Measurements from ENCODE around the gene DNMT3L.

The DNMT3L gene

GRCh38 chr21:44299085-44299457, 37.4 kb upstream of the DNMT3L start:
- H3K9me3 Mint-ChIP-seq = no peaks in the 10 kb centered on the region
- H3K27ac Mint-ChIP-seq = peak overlapping the region; percentile 95
- H3K4me1 Mint-ChIP-seq (ENCODE audit: low read depth) = peaks cover 53% of the 10 kb centered on the region
- H3K27me3 Mint-ChIP-seq = no peaks in the 10 kb centered on the region
- no peak for DNase-seq
- H3K4me3 Mint-ChIP-seq = peak overlapping the region; percentile 84
- peaks cover 18% of the 10 kb centered on the region for H3K36me3 Mint-ChIP-seq (ENCODE audit: low read depth)

GRCh38 chr21:44298301-44298700, 36.6 kb upstream of the DNMT3L start:
- H3K4me3 Mint-ChIP-seq = peak overlapping the region; percentile 27
- H3K4me1 Mint-ChIP-seq (ENCODE audit: low read depth) = peaks cover 47% of the 10 kb centered on the region
- H3K27me3 Mint-ChIP-seq = no peaks in the 10 kb centered on the region
- H3K9me3 Mint-ChIP-seq = no peaks in the 10 kb centered on the region
- peaks cover 12% of the 10 kb centered on the region for H3K36me3 Mint-ChIP-seq (ENCODE audit: low read depth)
- no peak for DNase-seq
- peak overlapping the region; percentile 67 for H3K27ac Mint-ChIP-seq

- Mint-ChIP-seq H3K4me1 (ENCODE audit: low read depth) (peaks cover 45% of the 10 kb centered on the region), H3K36me3 (ENCODE audit: low read depth) (peaks cover 12% of the 10 kb centered on the region), H3K27me3 (no peaks in the 10 kb centered on the region), H3K9me3 (no peaks in the 10 kb centered on the region), H3K27ac (peak overlapping the region; percentile 67), H3K4me3 (peak overlapping the region; percentile 29)
- DNase-seq = peak; percentile 84
These were observed 36.0 kb upstream of the DNMT3L start for GRCh38 chr21:44297525-44298290.

- Mint-ChIP-seq H3K36me3 (ENCODE audit: low read depth) (peaks cover 7% of the 10 kb centered on the region), H3K9me3 (no peaks in the 10 kb centered on the region), H3K4me1 (ENCODE audit: low read depth) (peaks cover 38% of the 10 kb centered on the region), H3K27me3 (no peaks in the 10 kb centered on the region), H3K27ac (no peak overlapping the region), H3K4me3 (no peak overlapping the region)
- DNase-seq = no peak
These were observed 35.2 kb upstream of the DNMT3L start for GRCh38 chr21:44296916-44297315.

GRCh38 chr21:44296103-44296519, 34.4 kb upstream of the DNMT3L start:
- peaks cover 3% of the 10 kb centered on the region for H3K36me3 Mint-ChIP-seq (ENCODE audit: low read depth)
- H3K27ac Mint-ChIP-seq = no peak overlapping the region
- no peak for DNase-seq
- peaks cover 30% of the 10 kb centered on the region for H3K4me1 Mint-ChIP-seq (ENCODE audit: low read depth)
- H3K9me3 Mint-ChIP-seq = no peaks in the 10 kb centered on the region
- no peaks in the 10 kb centered on the region for H3K27me3 Mint-ChIP-seq
- H3K4me3 Mint-ChIP-seq = no peak overlapping the region

GRCh38 chr21:44295646-44296045, 33.9 kb upstream of the DNMT3L start:
- peaks cover 25% of the 10 kb centered on the region for H3K4me1 Mint-ChIP-seq (ENCODE audit: low read depth)

GRCh38 chr21:44295163-44295573, 33.5 kb upstream of the DNMT3L start:
- Mint-ChIP-seq H3K36me3 (ENCODE audit: low read depth) (no peaks in the 10 kb centered on the region), H3K4me3 (no peak overlapping the region), H3K4me1 (ENCODE audit: low read depth) (peaks cover 25% of the 10 kb centered on the region), H3K27me3 (no peaks in the 10 kb centered on the region), H3K27ac (peak overlapping the region; percentile 59), H3K9me3 (no peaks in the 10 kb centered on the region)
- DNase-seq = no peak

More at GRCh38 chr21:44295646-44296045, 33.9 kb upstream of the DNMT3L start:
- H3K27ac Mint-ChIP-seq = no peak overlapping the region
- peaks cover under 1% of the 10 kb centered on the region for H3K36me3 Mint-ChIP-seq (ENCODE audit: low read depth)
- H3K9me3 Mint-ChIP-seq = no peaks in the 10 kb centered on the region
- no peak for DNase-seq
- no peaks in the 10 kb centered on the region for H3K27me3 Mint-ChIP-seq
- no peak overlapping the region for H3K4me3 Mint-ChIP-seq

- no peak overlapping the region for H3K4me3 Mint-ChIP-seq
- H3K4me1 Mint-ChIP-seq (ENCODE audit: low read depth) = peaks cover 25% of the 10 kb centered on the region
- H3K27ac Mint-ChIP-seq = no peak overlapping the region
These were observed 32.9 kb upstream of the DNMT3L start for GRCh38 chr21:44294391-44295162.

GRCh38 chr21:44293551-44294231, 32.0 kb upstream of the DNMT3L start:
- Mint-ChIP-seq H3K4me1 (ENCODE audit: low read depth) (peaks cover 19% of the 10 kb centered on the region), H3K36me3 (ENCODE audit: low read depth) (no peaks in the 10 kb centered on the region), H3K4me3 (no peak overlapping the region), H3K27me3 (no peaks in the 10 kb centered on the region), H3K9me3 (no peaks in the 10 kb centered on the region), H3K27ac (no peak overlapping the region)
- no peak for DNase-seq

More at GRCh38 chr21:44294391-44295162, 32.9 kb upstream of the DNMT3L start:
- no peaks in the 10 kb centered on the region for H3K9me3 Mint-ChIP-seq
- no peaks in the 10 kb centered on the region for H3K27me3 Mint-ChIP-seq
- no peaks in the 10 kb centered on the region for H3K36me3 Mint-ChIP-seq (ENCODE audit: low read depth)
- no peak for DNase-seq

GRCh38 chr21:44292812-44293195, 31.1 kb upstream of the DNMT3L start:
- Mint-ChIP-seq H3K4me1 (ENCODE audit: low read depth) (peaks cover 10% of the 10 kb centered on the region), H3K36me3 (ENCODE audit: low read depth) (no peaks in the 10 kb centered on the region), H3K27me3 (no peaks in the 10 kb centered on the region), H3K4me3 (no peak overlapping the region), H3K9me3 (no peaks in the 10 kb centered on the region), H3K27ac (no peak overlapping the region)
- DNase-seq = no peak

GRCh38 chr21:44291936-44292811, 30.5 kb upstream of the DNMT3L start:
- Mint-ChIP-seq H3K27ac (no peak overlapping the region), H3K4me1 (ENCODE audit: low read depth) (peaks cover 4% of the 10 kb centered on the region), H3K36me3 (ENCODE audit: low read depth) (no peaks in the 10 kb centered on the region), H3K27me3 (no peaks in the 10 kb centered on the region), H3K9me3 (no peaks in the 10 kb centered on the region), H3K4me3 (no peak overlapping the region)
- no peak for DNase-seq

GRCh38 chr21:44291078-44291935, 29.6 kb upstream of the DNMT3L start:
- Mint-ChIP-seq H3K9me3 (no peaks in the 10 kb centered on the region), H3K27me3 (no peaks in the 10 kb centered on the region), H3K4me1 (ENCODE audit: low read depth) (peaks cover 4% of the 10 kb centered on the region), H3K36me3 (ENCODE audit: low read depth) (no peaks in the 10 kb centered on the region), H3K27ac (no peak overlapping the region), H3K4me3 (no peak overlapping the region)
- no peak for DNase-seq

GRCh38 chr21:44290327-44291077, 28.8 kb upstream of the DNMT3L start:
- peaks cover 4% of the 10 kb centered on the region for H3K4me1 Mint-ChIP-seq (ENCODE audit: low read depth)
- no peak overlapping the region for H3K27ac Mint-ChIP-seq
- no peaks in the 10 kb centered on the region for H3K9me3 Mint-ChIP-seq
- no peak for DNase-seq
- no peaks in the 10 kb centered on the region for H3K27me3 Mint-ChIP-seq
- no peak overlapping the region for H3K4me3 Mint-ChIP-seq
- H3K36me3 Mint-ChIP-seq (ENCODE audit: low read depth) = no peaks in the 10 kb centered on the region

All from activated T-cell treated with anti-CD3 and anti-CD28 coated beads, Interleukin-2, amount 50 U/mL, for 24 hours (primary cell).